ENCODE results near the gene KIF23.

KIF23 gene

DNA sequence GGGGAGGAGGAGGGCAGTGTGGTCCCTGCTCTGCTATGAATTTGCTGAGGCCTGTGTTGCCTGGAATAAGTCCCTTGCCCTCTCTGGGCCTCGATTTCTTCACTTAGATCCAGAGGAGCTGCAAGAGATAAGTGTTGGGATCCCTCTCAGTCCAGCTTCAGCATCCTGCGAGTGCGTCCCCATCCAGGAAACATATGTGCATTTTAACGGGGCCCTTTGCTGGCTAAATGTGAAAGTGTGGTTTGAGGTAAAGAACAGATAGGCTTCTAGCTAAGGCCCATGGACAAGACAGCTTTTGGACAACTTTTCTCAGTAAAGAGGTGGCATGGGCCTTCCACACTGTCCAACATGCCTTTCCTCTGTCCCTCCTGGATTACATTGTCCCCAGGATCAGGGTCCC, 64.9 kb downstream of the KIF23 start:
- ATAC-seq (no peak), DNase-seq (no peak)
- H3K4me1 Mint-ChIP-seq, result peaks cover 4% of the 10 kb centered on the region
- H3K27ac Mint-ChIP-seq, result no peak overlapping the region
- H3K4me3 Mint-ChIP-seq, result no peak overlapping the region
- peaks cover 9% of the 10 kb centered on the region for H3K27me3 Mint-ChIP-seq
- peaks cover 5 to 7% of the 10 kb centered on the region in 2 donors for H3K9me3 Mint-ChIP-seq

DNA sequence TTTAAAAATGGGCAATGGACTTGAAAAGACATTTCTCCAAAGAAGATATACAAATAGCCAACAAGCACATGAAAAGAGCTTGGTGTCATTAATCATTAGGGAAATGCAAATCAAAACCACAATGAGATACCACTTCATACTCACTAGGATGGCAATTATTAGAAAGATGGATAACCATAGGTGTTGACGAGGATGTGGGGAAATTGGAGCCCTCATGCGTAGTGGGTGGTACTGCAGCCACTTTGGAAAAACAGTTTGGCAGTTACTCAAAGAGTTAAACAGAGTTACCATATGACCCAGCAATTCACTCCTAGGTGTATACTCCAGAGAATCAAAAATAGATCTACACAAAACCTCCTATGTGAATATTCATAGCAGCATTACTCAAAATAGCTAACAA, 65.8 kb downstream of the KIF23 start:
- no peak overlapping the region for H3K27ac Mint-ChIP-seq
- H3K4me1 Mint-ChIP-seq, result peaks cover 4% of the 10 kb centered on the region
- no peak overlapping the region for H3K4me3 Mint-ChIP-seq
- H3K9me3 Mint-ChIP-seq, result peaks cover 5 to 7% of the 10 kb centered on the region in 2 donors
- no peak for ATAC-seq
- DNase-seq, result no peak
- peaks cover 10% of the 10 kb centered on the region for H3K27me3 Mint-ChIP-seq

DNA sequence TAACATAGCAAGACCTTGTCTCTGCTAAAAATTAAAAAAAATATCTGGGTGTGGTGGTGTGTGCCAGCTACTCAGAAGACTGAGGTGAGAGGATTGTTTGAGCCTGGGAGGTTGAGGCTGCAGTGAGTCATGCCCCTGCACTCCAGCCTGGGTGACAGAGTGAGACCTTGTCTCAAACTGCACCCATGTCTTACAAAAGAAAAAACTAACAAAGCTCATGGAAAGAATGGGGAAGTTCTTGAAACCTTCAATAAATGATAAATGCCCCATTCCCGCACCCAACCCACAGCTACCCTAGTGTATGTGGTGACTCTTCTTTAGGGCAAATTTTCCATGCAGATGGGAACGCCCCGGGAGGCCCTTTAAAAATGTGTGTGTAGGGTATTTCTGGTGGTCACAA, 66.8 kb downstream of the KIF23 start:
- DNase-seq (no peak), ATAC-seq (no peak)
- no peak overlapping the region for H3K27ac Mint-ChIP-seq
- H3K9me3 Mint-ChIP-seq, result peaks cover 5 to 7% of the 10 kb centered on the region in 2 donors
- peaks cover 7% of the 10 kb centered on the region for H3K27me3 Mint-ChIP-seq
- H3K4me1 Mint-ChIP-seq, result no peaks in the 10 kb centered on the region
- H3K4me3 Mint-ChIP-seq, result no peak overlapping the region

DNA sequence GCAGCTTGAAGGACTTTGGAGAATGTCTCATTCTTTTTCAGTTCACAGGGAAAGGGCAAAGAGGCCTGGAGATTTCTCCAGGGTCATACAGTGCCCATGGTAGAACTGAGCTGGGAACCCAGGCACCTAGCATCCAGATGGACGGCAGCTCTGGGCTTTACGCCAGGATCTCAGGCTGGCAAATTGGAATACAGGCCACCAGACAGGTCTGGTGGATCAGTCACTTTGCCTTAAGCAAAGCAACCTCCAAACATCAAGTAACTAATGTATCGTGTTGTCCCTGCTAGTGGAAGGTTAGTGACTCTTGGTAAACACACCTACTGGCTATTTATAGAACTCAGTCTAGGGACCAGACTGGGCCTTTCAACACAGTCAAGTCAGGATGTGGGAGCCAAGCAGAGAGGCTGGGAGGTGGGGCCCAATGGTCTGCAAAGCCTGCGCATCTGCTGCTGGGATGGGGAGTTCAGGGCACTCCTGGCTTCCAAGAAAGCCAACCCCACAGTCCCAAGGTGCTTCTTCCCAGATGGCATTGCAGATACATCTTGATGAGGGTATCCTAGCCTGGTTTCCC, 68.6 kb downstream of the KIF23 start:
- Mint-ChIP-seq H3K4me3 (no peak overlapping the region), H3K27me3 (peaks cover 7% of the 10 kb centered on the region), H3K9me3 (peaks cover 5 to 7% of the 10 kb centered on the region in 2 donors), H3K27ac (peak overlapping the region in 1 of 2 donors; percentile 36), H3K4me1 (no peaks in the 10 kb centered on the region)
- DNase-seq, result no peak
- no peak for ATAC-seq

DNA sequence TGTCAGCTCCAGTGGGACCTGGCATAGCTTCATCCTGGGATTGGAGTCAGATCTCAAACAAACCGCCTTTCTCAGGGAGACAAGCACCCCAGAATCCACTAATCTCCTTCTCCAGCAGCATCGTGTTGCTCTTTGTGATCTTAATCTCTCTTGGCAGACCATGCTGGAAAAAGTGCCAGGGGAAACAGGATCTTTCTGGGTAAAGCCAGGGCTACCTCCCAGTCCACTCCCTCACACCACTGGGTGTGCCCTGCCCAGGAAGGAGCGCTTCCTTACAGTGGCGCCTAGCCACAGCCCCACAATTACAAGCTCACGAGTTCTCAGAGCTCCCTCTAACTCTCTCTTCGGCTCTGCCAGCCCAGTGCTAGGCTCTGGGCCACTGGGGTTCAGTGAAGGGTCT, 70.7 kb downstream of the KIF23 start:
- H3K4me3 Mint-ChIP-seq, result no peak overlapping the region
- H3K27ac Mint-ChIP-seq, result peak overlapping the region in 1 of 2 donors; percentile 51
- peaks cover 0 to under 1% of the 10 kb centered on the region in 2 donors for H3K9me3 Mint-ChIP-seq
- DNase-seq, result no peak
- H3K27me3 Mint-ChIP-seq, result peaks cover 7% of the 10 kb centered on the region
- no peaks in the 10 kb centered on the region for H3K4me1 Mint-ChIP-seq
- no peak for ATAC-seq

DNA sequence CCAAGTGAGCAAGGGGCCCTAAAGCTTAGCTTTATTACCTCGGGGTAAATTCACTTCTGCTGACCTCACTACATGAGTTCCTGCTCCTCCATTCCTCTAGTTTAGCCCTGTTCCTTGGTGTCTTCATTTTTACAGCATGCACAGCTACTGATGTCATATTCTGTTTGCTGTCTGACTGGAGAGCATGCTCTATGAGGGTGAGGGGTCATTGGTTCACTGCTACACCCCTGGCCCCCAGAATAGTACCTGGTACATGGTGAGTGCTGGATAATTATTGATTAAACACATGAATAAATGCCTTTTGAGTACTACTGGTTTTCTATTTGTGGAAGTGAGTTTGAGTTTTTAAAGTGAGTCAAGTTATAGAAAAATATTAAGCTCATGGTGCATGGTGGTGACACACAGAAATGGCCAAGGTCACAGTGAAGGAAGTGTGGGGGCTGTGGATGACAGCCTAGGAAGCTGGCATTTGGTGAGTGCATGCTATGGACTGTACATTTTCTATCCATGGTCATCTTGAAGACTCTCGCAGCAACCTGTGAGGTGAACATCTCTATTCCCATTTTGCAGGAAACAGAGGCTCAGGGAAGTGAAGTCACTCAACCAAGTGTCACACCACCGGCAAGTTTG, 72.4 kb downstream of the KIF23 start:
- ATAC-seq (no peak), DNase-seq (no peak)
- no peaks in the 10 kb centered on the region for H3K4me1 Mint-ChIP-seq
- H3K9me3 Mint-ChIP-seq, result no peaks in the 10 kb centered on the region
- no peak overlapping the region for H3K27ac Mint-ChIP-seq
- peaks cover 13% of the 10 kb centered on the region for H3K27me3 Mint-ChIP-seq
- H3K4me3 Mint-ChIP-seq, result no peak overlapping the region

DNA sequence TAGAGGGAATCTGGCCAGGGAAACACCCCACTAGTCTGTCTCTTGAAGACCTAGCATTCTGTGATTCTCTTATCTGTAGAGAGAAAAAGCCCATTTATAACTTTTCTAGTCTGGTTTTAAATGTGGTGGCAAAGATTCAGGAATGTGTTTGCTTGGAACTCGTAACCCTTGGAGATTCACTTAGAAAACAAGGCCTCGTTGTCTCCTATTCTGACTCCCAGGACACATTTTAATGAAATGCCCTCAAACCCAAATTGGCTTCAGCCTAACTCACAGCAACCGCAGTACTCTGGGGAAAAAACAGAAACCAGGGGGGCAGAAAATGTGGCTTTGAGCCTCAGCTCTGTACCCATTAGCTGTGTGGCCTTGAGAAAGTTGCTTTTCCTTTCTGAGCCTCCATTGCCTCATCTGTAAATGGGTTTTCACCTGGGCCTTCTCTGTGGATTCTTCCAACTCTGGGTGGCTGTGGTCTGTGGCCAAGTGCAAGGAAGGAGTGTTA, 75.0 kb downstream of the KIF23 start:
- no peaks in the 10 kb centered on the region for H3K9me3 Mint-ChIP-seq
- no peak overlapping the region for H3K27ac Mint-ChIP-seq
- no peaks in the 10 kb centered on the region for H3K4me1 Mint-ChIP-seq
- no peak overlapping the region for H3K4me3 Mint-ChIP-seq
- no peak for DNase-seq
- peaks cover 13% of the 10 kb centered on the region for H3K27me3 Mint-ChIP-seq
- ATAC-seq, result no peak

DNA sequence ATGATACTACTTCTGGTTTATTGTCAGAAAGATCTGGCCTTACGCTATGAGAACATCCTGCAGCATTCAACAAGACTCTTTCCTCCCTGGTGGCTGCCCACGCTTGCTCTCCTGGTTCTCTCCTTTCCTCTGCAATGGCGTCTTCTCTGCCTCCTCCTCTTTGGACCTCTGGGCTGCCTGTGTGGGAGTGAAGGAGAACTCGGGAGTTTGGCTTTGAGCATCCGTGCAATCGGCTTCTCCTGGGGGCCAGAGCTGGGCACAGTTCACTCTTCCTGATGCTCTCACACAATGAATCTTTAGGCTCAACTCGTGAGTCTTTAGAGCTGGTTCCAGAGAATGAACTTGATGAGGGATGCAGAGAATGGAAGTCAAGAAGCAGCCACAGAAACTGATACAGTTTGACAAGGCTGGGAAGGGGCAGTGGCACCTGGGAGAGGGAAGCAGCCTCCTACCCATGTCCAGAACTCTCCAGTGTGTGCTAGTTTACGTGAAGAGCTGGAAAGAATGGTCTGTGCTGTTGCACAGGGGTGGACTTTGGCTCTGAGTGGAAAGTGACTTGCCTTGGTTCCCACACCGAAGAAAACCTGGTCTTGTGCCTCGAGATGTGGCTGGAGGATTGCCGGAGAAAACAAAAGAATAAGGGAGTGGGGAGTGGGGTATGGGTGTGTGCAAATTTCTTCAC, 76.3 kb downstream of the KIF23 start:
- no peaks in the 10 kb centered on the region for H3K9me3 Mint-ChIP-seq
- H3K4me3 Mint-ChIP-seq, result peak overlapping the region in 1 of 2 donors; percentile 3
- no peaks in the 10 kb centered on the region for H3K4me1 Mint-ChIP-seq
- H3K27me3 Mint-ChIP-seq, result peaks cover 6% of the 10 kb centered on the region
- DNase-seq, result no peak
- ATAC-seq, result no peak
- no peak overlapping the region for H3K27ac Mint-ChIP-seq

DNA sequence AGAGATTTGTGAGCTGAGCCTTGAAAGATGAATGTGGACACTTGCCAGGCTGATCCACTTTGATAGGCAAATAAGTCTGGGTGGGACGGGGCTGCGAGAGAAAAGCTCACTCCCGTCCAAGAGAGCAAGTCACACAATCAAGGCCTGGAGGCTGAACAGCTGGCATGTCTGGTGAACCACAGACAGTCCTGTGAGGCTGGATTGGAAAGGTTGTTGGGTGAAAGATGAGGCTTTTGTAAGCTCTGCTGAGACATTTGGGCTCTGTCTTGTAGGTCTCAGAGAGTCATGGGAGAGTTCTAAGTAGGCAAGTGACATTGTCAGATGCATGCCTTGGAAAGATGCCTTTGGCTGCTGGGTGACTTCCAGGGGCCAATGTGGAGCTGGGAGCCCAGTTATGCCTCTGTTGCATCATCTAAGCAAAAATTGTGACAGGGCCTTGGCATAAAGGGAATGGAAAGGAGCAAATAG, 76.9 kb downstream of the KIF23 start:
- DNase-seq (no peak), ATAC-seq (no peak)
- Mint-ChIP-seq H3K27me3 (peaks cover 6% of the 10 kb centered on the region), H3K9me3 (no peaks in the 10 kb centered on the region), H3K4me3 (no peak overlapping the region), H3K4me1 (no peaks in the 10 kb centered on the region), H3K27ac (no peak overlapping the region)

DNA sequence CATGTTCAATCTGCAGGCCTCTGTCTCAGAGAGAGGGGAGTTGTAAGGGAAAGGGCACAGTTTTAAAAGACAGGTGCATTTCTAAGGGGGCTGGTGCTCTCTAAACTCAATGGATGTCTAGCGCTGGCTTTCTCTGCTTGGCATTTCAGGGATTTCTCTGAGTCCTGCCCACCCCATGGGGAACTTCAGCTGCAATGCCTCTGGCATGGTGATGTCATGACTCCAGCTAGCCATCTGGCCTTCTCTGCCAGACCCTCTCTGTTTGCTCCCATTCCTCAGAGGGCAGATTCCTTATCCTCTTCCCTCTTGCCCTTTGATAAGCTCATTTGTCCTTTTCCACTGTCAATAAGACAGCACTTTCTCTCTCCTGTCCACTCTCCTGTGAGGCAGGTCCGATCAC, 79.3 kb downstream of the KIF23 start:
- H3K9me3 Mint-ChIP-seq, result no peaks in the 10 kb centered on the region
- DNase-seq, result no peak
- no peak overlapping the region for H3K4me3 Mint-ChIP-seq
- no peak for ATAC-seq
- H3K27ac Mint-ChIP-seq, result no peak overlapping the region
- H3K4me1 Mint-ChIP-seq, result peaks cover 16% of the 10 kb centered on the region
- H3K27me3 Mint-ChIP-seq, result peaks cover 6% of the 10 kb centered on the region

DNA sequence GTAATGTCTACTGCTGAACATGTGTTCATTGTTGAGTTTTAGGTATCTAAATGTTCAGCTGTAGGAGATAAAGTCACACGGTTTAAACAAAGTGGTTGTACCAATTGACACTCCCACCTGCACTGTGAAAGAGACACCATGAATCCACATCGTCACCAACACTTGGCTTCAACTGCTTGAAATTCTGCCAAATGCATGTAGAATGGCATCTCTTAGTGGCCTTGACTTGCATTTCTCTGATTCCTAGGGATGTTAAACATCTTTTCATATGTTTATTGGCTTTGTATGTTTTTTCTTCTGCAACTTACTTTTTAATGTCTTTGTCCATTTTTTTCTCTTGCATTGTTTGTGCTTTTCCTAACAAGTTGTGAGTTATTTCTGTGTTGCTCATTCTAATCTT, 81.9 kb downstream of the KIF23 start:
- Mint-ChIP-seq H3K4me1 (peaks cover 16% of the 10 kb centered on the region), H3K9me3 (no peaks in the 10 kb centered on the region), H3K27ac (no peak overlapping the region), H3K27me3 (no peaks in the 10 kb centered on the region), H3K4me3 (no peak overlapping the region)
- DNase-seq (no peak), ATAC-seq (no peak)

DNA sequence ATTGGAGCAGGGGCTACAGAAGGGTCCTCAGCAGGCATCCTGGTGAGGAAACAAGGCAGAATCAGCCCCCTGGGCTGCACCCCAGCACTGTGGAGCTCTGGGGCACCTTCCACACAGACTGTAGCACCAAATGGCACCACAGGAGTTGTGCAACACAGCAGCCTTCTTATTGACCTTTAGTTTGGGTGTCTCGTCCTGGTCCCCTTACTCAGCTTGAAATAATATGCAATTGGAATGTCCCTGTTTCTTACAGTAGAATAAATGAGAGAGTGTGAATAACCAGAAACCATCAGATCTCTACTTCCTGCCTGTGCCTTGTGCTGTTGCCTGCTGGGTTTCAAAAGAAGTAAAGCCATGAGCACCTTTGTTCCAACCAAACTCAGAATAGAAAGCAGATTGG, 82.9 kb downstream of the KIF23 start:
- Mint-ChIP-seq H3K4me3 (no peak overlapping the region), H3K9me3 (no peaks in the 10 kb centered on the region), H3K4me1 (peaks cover 16% of the 10 kb centered on the region), H3K27me3 (no peaks in the 10 kb centered on the region), H3K27ac (no peak overlapping the region)
- ATAC-seq, result peak; percentile 67
- no peak for DNase-seq

DNA sequence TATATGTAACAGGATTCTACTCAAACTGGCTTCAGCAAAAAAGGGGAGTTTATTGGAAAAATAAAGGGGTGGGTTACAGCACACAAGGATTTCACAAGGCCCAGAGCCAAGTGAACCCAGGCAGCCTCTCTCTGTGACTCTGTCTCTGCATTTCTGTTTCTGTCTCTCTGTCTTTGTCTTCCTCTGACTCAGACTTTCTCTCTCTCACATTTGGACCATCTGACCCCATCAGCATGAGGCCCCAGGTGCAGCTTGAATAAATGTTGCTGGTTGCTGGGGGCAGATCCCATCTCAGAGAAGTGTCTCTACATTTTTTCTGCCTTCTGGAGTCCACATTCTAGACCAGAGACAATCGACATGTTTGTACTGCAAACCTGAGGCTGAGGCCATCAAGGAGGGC, 83.5 kb downstream of the KIF23 start:
- H3K27ac Mint-ChIP-seq, result peak overlapping the region; percentile 27 to 88
- no peak overlapping the region for H3K4me3 Mint-ChIP-seq
- peaks cover 16% of the 10 kb centered on the region for H3K4me1 Mint-ChIP-seq
- no peaks in the 10 kb centered on the region for H3K27me3 Mint-ChIP-seq
- DNase-seq (no peak), ATAC-seq (no peak)
- no peaks in the 10 kb centered on the region for H3K9me3 Mint-ChIP-seq
